ES-I3 (cell line): ENCODE data around the gene PASK.

Experiments used
- H3K36me3 ChIP-seq: 2 replicates; pipeline ENCODE4 v1.6.1; 2013; ENCODE audit warnings: mild to moderate bottlenecking, low read length, control low read depth, moderate library complexity; ENCODE audit not compliant: insufficient read depth
- H3K4me1 ChIP-seq: 2 replicates; pipeline ENCODE4 v1.6.1; 2013; ENCODE audit warnings: mild to moderate bottlenecking, control low read depth, low read length; ENCODE audit not compliant: insufficient read depth
- H3K9ac ChIP-seq: 2 replicates; pipeline ENCODE4 v1.6.1; 2013; ENCODE audit warnings: low read depth, mild to moderate bottlenecking, low read length, moderate library complexity
- H3K9me3 ChIP-seq: 2 replicates; pipeline ENCODE4 v1.6.1; 2013; ENCODE audit warnings: mild to moderate bottlenecking, low read length, moderate library complexity; ENCODE audit not compliant: control insufficient read depth, insufficient read depth

Gene PASK

GRCh38 chr2:241088791-241089732 lies 60.2 kb downstream of the PASK start:
- H3K4me1 ChIP-seq = peaks cover 5% of the 10 kb centered on the region
- no peaks in the 10 kb centered on the region; the same call in 1 of the 2 replicates for H3K9me3 ChIP-seq
- H3K36me3 ChIP-seq = peaks cover 8% of the 10 kb centered on the region
- no peak overlapping the region for H3K9ac ChIP-seq

GRCh38 chr2:241088376-241088775 lies 60.9 kb downstream of the PASK start:
- H3K36me3 ChIP-seq = peaks cover 4% of the 10 kb centered on the region
- no peaks in the 10 kb centered on the region; the same call in 1 of the 2 replicates for H3K4me1 ChIP-seq
- H3K9me3 ChIP-seq = no peaks in the 10 kb centered on the region; the same call in 1 of the 2 replicates
- H3K9ac ChIP-seq = 0 out of 2 replicates have a peak overlapping the region, but pooled peaks have one; percentile 3

GRCh38 chr2:241087420-241088268 lies 61.6 kb downstream of the PASK start:
- Histone ChIP-seq H3K9ac (no peak overlapping the region), H3K9me3 (no peaks in the 10 kb centered on the region; the same call in 1 of the 2 replicates), H3K4me1 (no peaks in the 10 kb centered on the region; the same call in 1 of the 2 replicates), H3K36me3 (no peaks in the 10 kb centered on the region; the same call in none of the 2 replicates)

- Histone ChIP-seq H3K9me3 (no peaks in the 10 kb centered on the region; the same call in 1 of the 2 replicates), H3K36me3 (no peaks in the 10 kb centered on the region; the same call in 1 of the 2 replicates), H3K9ac (no peak overlapping the region), H3K4me1 (no peaks in the 10 kb centered on the region; the same call in 1 of the 2 replicates)
These were observed 64.3 kb downstream of the PASK start for GRCh38 chr2:241084856-241085444.

- Histone ChIP-seq H3K9me3 (no peaks in the 10 kb centered on the region; the same call in 1 of the 2 replicates), H3K4me1 (no peaks in the 10 kb centered on the region; the same call in 1 of the 2 replicates), H3K36me3 (no peaks in the 10 kb centered on the region), H3K9ac (no peak overlapping the region)
These were observed 66.2 kb downstream of the PASK start for GRCh38 chr2:241083091-241083415.

- Histone ChIP-seq H3K9me3 (no peaks in the 10 kb centered on the region; the same call in 1 of the 2 replicates), H3K9ac (no peak overlapping the region), H3K36me3 (no peaks in the 10 kb centered on the region), H3K4me1 (no peaks in the 10 kb centered on the region)
These were observed 66.8 kb downstream of the PASK start for GRCh38 chr2:241082341-241083090.

- Histone ChIP-seq H3K9me3 (no peaks in the 10 kb centered on the region; the same call in 1 of the 2 replicates), H3K4me1 (no peaks in the 10 kb centered on the region), H3K36me3 (no peaks in the 10 kb centered on the region), H3K9ac (no peak overlapping the region)
These were observed 67.5 kb downstream of the PASK start for GRCh38 chr2:241081643-241082340.

GRCh38 chr2:241081190-241081642 lies 68.1 kb downstream of the PASK start:
- Histone ChIP-seq H3K36me3 (no peaks in the 10 kb centered on the region), H3K9ac (no peak overlapping the region), H3K4me1 (no peaks in the 10 kb centered on the region), H3K9me3 (no peaks in the 10 kb centered on the region; the same call in 1 of the 2 replicates)

GRCh38 chr2:241080405-241081189 lies 68.7 kb downstream of the PASK start:
- Histone ChIP-seq H3K9ac (no peak overlapping the region), H3K4me1 (no peaks in the 10 kb centered on the region), H3K36me3 (no peaks in the 10 kb centered on the region), H3K9me3 (no peaks in the 10 kb centered on the region; the same call in 1 of the 2 replicates)

GRCh38 chr2:241074901-241075540 lies 74.3 kb downstream of the PASK start:
- Histone ChIP-seq H3K9me3 (no peaks in the 10 kb centered on the region), H3K36me3 (no peaks in the 10 kb centered on the region), H3K4me1 (no peaks in the 10 kb centered on the region), H3K9ac (no peak overlapping the region)

- H3K4me1 ChIP-seq = no peaks in the 10 kb centered on the region
- no peaks in the 10 kb centered on the region for H3K9me3 ChIP-seq
- no peak overlapping the region for H3K9ac ChIP-seq
- no peaks in the 10 kb centered on the region for H3K36me3 ChIP-seq
These were observed 75.0 kb downstream of the PASK start for GRCh38 chr2:241074065-241074818.
